Adrenal gland (tissue), 5 donors: ENCODE measurements around the gene RPL23.

Experiments used
- POLR2A ChIP-seq, 2 donors: fragments of 450-650 bp; IDR thresholded peaks; one replicate each; pipeline ENCODE4 v1.6.1; 2017; ENCODE audit warnings: antibody characterized with exemption in 2 of 2, mild to moderate bottlenecking in 2 of 2, moderate library complexity in 1 of 2
- TF ChIP-seq, protein P1 (sequence below), 6 experiments: fragments of 450-650 bp in 4 of 6; fragments of 200-600 bp in 2 of 6; sonication (generic) in 1 of 6; IDR thresholded peaks; 1 replicate in 5 of 6; 2 replicates in 1 of 6; pipeline versions ENCODE4 v1.5.1 to v1.8.0; 2016 to 2021; ENCODE audit warnings: antibody characterized with exemption in 6 of 6, mild to moderate bottlenecking in 2 of 6, moderate library complexity in 1 of 6
- donor health status: DM: no; HTN: no; CAD: no.

DNA sequence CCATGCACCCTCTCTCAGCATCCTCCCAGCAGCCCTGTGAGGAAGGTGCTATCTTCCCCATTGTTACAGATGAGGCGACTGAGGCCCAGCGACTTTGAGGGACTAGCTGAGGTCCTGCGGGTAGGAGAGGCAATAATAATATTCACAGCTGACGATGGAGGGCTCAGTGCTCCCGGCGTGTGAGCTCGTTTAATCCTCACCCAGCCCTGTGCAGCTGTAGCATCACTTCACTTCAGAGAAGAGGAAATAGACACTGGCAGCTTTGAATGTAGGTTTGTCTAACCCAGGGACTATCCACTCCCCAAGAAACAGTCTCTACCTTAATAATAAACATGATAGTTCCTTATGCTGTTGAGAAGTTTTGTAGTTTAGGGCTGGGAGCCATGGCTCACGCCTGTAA lies 37.9 kb upstream of the RPL23 start:
- TF ChIP-seq, protein P1, sequence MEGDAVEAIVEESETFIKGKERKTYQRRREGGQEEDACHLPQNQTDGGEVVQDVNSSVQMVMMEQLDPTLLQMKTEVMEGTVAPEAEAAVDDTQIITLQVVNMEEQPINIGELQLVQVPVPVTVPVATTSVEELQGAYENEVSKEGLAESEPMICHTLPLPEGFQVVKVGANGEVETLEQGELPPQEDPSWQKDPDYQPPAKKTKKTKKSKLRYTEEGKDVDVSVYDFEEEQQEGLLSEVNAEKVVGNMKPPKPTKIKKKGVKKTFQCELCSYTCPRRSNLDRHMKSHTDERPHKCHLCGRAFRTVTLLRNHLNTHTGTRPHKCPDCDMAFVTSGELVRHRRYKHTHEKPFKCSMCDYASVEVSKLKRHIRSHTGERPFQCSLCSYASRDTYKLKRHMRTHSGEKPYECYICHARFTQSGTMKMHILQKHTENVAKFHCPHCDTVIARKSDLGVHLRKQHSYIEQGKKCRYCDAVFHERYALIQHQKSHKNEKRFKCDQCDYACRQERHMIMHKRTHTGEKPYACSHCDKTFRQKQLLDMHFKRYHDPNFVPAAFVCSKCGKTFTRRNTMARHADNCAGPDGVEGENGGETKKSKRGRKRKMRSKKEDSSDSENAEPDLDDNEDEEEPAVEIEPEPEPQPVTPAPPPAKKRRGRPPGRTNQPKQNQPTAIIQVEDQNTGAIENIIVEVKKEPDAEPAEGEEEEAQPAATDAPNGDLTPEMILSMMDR (IDR thresholded peaks at IDR 0.05): no peak
- no peak for TF ChIP-seq POLR2A (IDR thresholded peaks at IDR 0.05)
